Mesodermal cell (in vitro differentiated cells): ENCODE results near the gene GCNT2. TPM values are rescaled to one million over a fixed set of nuclear protein-coding genes. Genes with fewer than 3 reads are reported as not detected.

Source experiments
- H3K27ac ChIP-seq: 2 replicates; pipeline ENCODE4 v1.7.0; 2013; ENCODE audit warnings: mild to moderate bottlenecking, low read depth, low read length, moderate library complexity; ENCODE audit not compliant: severe bottlenecking
- H3K36me3 ChIP-seq: 2 replicates; pipeline ENCODE4 v1.7.1; 2013; ENCODE audit warnings: mild to moderate bottlenecking, low read length, moderate library complexity; ENCODE audit not compliant: control insufficient read depth, insufficient read depth
- H3K4me1 ChIP-seq: one replicate; pipeline ENCODE4 v1.7.1; 2013; ENCODE audit warnings: mild to moderate bottlenecking, low read length; ENCODE audit not compliant: insufficient read depth, control insufficient read depth, poor library complexity, severe bottlenecking
- H3K4me3 ChIP-seq: 2 replicates; pipeline ENCODE4 v1.7.0; 2013; ENCODE audit warnings: low read length, control low read depth, mild to moderate bottlenecking; ENCODE audit not compliant: insufficient read depth, poor library complexity, severe bottlenecking; ENCODE audit errors: extremely low read depth
- H3K9me3 ChIP-seq: 2 replicates; pipeline ENCODE4 v1.7.1; 2013; ENCODE audit warnings: mild to moderate bottlenecking, low read length, moderate library complexity; ENCODE audit not compliant: control insufficient read depth
- WGBS, 2 experiments: methylation state at CpG; one replicate each; pipeline ENCODE4 v1.1.5; 2013; ENCODE audit warnings: missing lambda C conversion rate in 2 of 2; ENCODE audit not compliant: insufficient coverage in 2 of 2; 5-methylcytosine and 5-hydroxymethylcytosine counted together
- polyA plus RNA-seq, 2 experiments: library from polyadenylated mRNA; stranded (reverse); fragments of 50-300 nt; gene quantifications; one replicate each; pipeline ENCODE4 v1.2.3, GENCODE V29; 2013

GCNT2 gene
- 8.3 TPM for polyA plus RNA-seq (2013, experiment 1 of 2)
- 8.5 TPM for polyA plus RNA-seq (2013, experiment 2 of 2)

- Histone ChIP-seq H3K4me1 (peaks cover 34% of the 10 kb centered on the region), H3K27ac (peak within 1 kb of the TSS; percentile 87), H3K9me3 (no peaks in the 10 kb centered on the region), H3K4me3 (peak within 1 kb of the TSS; percentile 9), H3K36me3 (no peaks in the 10 kb centered on the region)
- WGBS, 2 experiments, result 13 to 14% methylated on average over 7 to 8 of the region's 12 CpGs
These were observed at the start of gene GCNT2 for GRCh38 chr6:10521104-10521808. GCNT2 (plus strand) TSS chr6:10521351; CDS start chr6:10528912, 7,561 bp downstream.

- peaks cover 10% of the 10 kb centered on the region for H3K4me1 ChIP-seq
- WGBS, 2 experiments, result no CpG with 5 or more reads among the region's 3 CpGs
- no peak overlapping the region for H3K27ac ChIP-seq
- no peak overlapping the region for H3K4me3 ChIP-seq
- H3K9me3 ChIP-seq, result no peaks in the 10 kb centered on the region
- H3K36me3 ChIP-seq, result no peaks in the 10 kb centered on the region
These were observed 48.5 kb upstream of the GCNT2 start for GRCh38 chr6:10472634-10473033.

GRCh38 chr6:10478187-10479040 is 42.7 kb upstream of the GCNT2 start:
- WGBS, 2 experiments, result 71% methylated on average over 4 of the region's 10 CpGs; no CpG with 5 or more reads in 1 of the 2 experiments
- Histone ChIP-seq H3K4me1 (peaks cover 15% of the 10 kb centered on the region), H3K36me3 (no peaks in the 10 kb centered on the region)

GRCh38 chr6:10479939-10480700 is 41.0 kb upstream of the GCNT2 start:
- Histone ChIP-seq H3K27ac (no peak overlapping the region), H3K4me3 (no peak overlapping the region)
- WGBS, 2 experiments, result 70% methylated on average over 2 of the region's 7 CpGs; no CpG with 5 or more reads in 1 of the 2 experiments

More at GRCh38 chr6:10478187-10479040, 42.7 kb upstream of the GCNT2 start:
- Histone ChIP-seq H3K9me3 (peaks cover 4% of the 10 kb centered on the region), H3K4me3 (no peak overlapping the region), H3K27ac (no peak overlapping the region)

GRCh38 chr6:10481101-10481500 is 40.0 kb upstream of the GCNT2 start:
- no peak overlapping the region for H3K27ac ChIP-seq
- peaks cover 4% of the 10 kb centered on the region for H3K9me3 ChIP-seq
- no peak overlapping the region for H3K4me3 ChIP-seq
- peaks cover 15% of the 10 kb centered on the region for H3K4me1 ChIP-seq
- H3K36me3 ChIP-seq, result no peaks in the 10 kb centered on the region
- no CpG with 5 or more reads among the region's 1 CpG for WGBS, 2 experiments

More at GRCh38 chr6:10479939-10480700, 41.0 kb upstream of the GCNT2 start:
- no peaks in the 10 kb centered on the region for H3K36me3 ChIP-seq
- peaks cover 15% of the 10 kb centered on the region for H3K4me1 ChIP-seq
- H3K9me3 ChIP-seq, result peaks cover 4% of the 10 kb centered on the region

DNA sequence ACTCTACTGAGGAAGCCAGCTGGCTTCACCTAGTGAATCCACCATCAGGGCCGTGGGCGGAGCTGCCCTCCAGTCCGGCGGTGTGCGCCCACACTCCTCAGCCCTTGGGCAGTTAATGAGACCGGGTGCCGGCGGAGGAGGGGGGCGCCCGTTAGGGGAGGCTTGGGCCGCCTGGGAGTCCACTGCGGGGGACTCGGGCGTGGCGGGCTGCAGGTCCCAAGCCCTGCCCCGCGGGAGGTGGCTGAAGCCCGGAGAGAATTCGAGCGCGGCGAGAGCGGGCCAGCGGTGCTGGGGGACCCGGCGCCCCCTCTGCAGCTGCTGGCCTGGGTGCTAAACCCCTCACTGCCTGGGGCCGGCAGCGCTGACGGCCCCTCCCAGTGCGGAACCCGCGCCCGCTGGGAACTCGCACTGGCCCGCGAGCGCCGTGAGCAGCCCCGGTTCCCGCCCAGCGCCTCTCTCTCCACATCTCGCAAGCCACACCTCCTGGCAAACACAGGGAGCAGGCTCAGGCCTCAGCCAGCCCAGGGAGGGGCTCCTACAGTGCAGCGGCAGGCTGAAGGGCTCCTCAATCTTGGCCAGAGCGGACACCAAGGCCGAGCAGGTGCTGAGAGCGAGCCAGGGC is 38.4 kb upstream of the GCNT2 start:
- H3K36me3 ChIP-seq, result no peaks in the 10 kb centered on the region
- H3K4me3 ChIP-seq, result no peak overlapping the region
- 94 to 97% methylated on average over 45 to 46 of the region's 46 CpGs for WGBS, 2 experiments
- H3K9me3 ChIP-seq, result peaks cover 4% of the 10 kb centered on the region
- H3K4me1 ChIP-seq, result peaks cover 15% of the 10 kb centered on the region
- no peak overlapping the region for H3K27ac ChIP-seq

GRCh38 chr6:10484912-10485311 is 36.2 kb upstream of the GCNT2 start:
- Histone ChIP-seq H3K27ac (no peak overlapping the region), H3K4me1 (peaks cover 15% of the 10 kb centered on the region), H3K36me3 (no peaks in the 10 kb centered on the region), H3K9me3 (peaks cover 4% of the 10 kb centered on the region), H3K4me3 (no peak overlapping the region)
- WGBS, 2 experiments, result no CpG with 5 or more reads among the region's 3 CpGs

DNA sequence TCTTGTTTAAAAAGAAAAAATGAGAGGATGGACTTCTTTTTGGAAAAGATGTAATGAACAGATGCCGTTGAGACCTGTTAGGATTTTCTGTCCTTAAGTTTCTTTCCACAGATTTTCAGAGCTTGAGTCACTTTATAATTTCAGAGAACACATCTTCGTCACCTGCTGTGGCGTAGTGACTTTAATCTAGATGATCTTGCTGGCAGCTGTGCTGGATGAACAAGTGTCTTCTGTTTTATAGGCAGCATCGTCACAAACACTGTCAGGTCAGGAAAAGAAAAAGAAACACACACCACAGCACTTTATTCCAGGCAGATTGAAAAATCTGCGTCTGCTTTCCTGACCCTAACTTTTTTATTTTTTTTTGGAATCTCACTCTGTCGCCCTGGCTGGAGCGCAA is 35.7 kb upstream of the GCNT2 start:
- peaks cover 4% of the 10 kb centered on the region for H3K9me3 ChIP-seq
- no peaks in the 10 kb centered on the region for H3K36me3 ChIP-seq
- H3K4me1 ChIP-seq, result peaks cover 14% of the 10 kb centered on the region
- 94 to 98% methylated on average over 5 to 7 of the region's 7 CpGs for WGBS, 2 experiments
- H3K27ac ChIP-seq, result no peak overlapping the region
- H3K4me3 ChIP-seq, result no peak overlapping the region

GRCh38 chr6:10486215-10486614 is 34.9 kb upstream of the GCNT2 start:
- Histone ChIP-seq H3K36me3 (no peaks in the 10 kb centered on the region), H3K9me3 (peaks cover 4% of the 10 kb centered on the region), H3K27ac (no peak overlapping the region), H3K4me3 (no peak overlapping the region), H3K4me1 (peaks cover 6% of the 10 kb centered on the region)
- 84 to 96% methylated on average over 3 to 4 of the region's 4 CpGs for WGBS, 2 experiments
